Caco-2 (cell line): ENCODE results near the gene TNS4. TPM values are rescaled to one million over a fixed set of nuclear protein-coding genes. Genes with fewer than 3 reads are reported as not detected.

Experiments used
- BruUV-seq: library from RNA; stranded (reverse); fragments of 400-500 nt; replicated peaks from 2 replicates; lab custom pipeline; 2021; lab: Mats Ljungman, UMichigan
- CTCF ChIA-PET: fragments of 300-600 bp; sonication (Branson Sonifier 250); formaldehyde crosslinking; loops from one replicate; lab custom pipeline; 2022; ENCODE audit warnings: antibody characterized with exemption; lab: Charles Lee
- POLR2A ChIA-PET: fragments of 300-600 bp; sonication (Branson Sonifier 250); formaldehyde crosslinking; loops from one replicate; lab custom pipeline; 2022; ENCODE audit warnings: antibody characterized with exemption; lab: Charles Lee
- DNase-seq, 2 experiments: peaks; one replicate each; pipeline versions ENCODE4 v3.0.0 to v3.0.0-alpha.2; 2020 to 2022
- H3K27me3 ChIP-seq: replicated peaks from 2 replicates; pipeline ENCODE4 v1.6.0; 2011; ENCODE audit warnings: low read length; ENCODE audit not compliant: control insufficient read depth, insufficient read depth
- H3K36me3 ChIP-seq: 2 replicates; pipeline ENCODE4 v1.5.1; 2011; ENCODE audit warnings: low read length; ENCODE audit not compliant: control insufficient read depth, insufficient read depth
- H3K4me1 ChIP-seq: fragments of 250-450 bp; sonication (Bioruptor Pico); 2 replicates; pipeline ENCODE4 v1.5.1; 2020; ENCODE audit warnings: mild to moderate bottlenecking
- H3K4me3 ChIP-seq: 2 replicates; pipeline ENCODE4 v1.5.1; 2011; ENCODE audit warnings: low read depth, mild to moderate bottlenecking, control low read depth, low read length
- H3K9me3 ChIP-seq: fragments of 250-450 bp; sonication (Bioruptor Pico); 2 replicates; pipeline ENCODE4 v1.5.1; 2020; ENCODE audit warnings: mild to moderate bottlenecking, moderate library complexity
- H3K27ac Mint-ChIP-seq: one replicate; pipeline ENCODE4 v1.8.0; 2022; ENCODE audit warnings: mixed read lengths; ENCODE audit not compliant: unreplicated experiment
- H3K27me3 Mint-ChIP-seq: one replicate; pipeline ENCODE4 v1.8.0; 2022; ENCODE audit warnings: mixed read lengths; ENCODE audit not compliant: insufficient read depth, unreplicated experiment
- H3K36me3 Mint-ChIP-seq: one replicate; pipeline ENCODE4 v1.8.0; 2022; ENCODE audit warnings: mild to moderate bottlenecking, mixed read lengths; ENCODE audit not compliant: insufficient read depth, unreplicated experiment
- H3K4me1 Mint-ChIP-seq: one replicate; pipeline ENCODE4 v1.8.0; 2022; ENCODE audit warnings: low read depth, mixed read lengths; ENCODE audit not compliant: unreplicated experiment
- H3K4me3 Mint-ChIP-seq: one replicate; pipeline ENCODE4 v1.8.0; 2022; ENCODE audit warnings: mild to moderate bottlenecking, moderate library complexity, mixed read lengths; ENCODE audit not compliant: unreplicated experiment
- H3K9me3 Mint-ChIP-seq: one replicate; pipeline ENCODE4 v1.8.0; 2022; ENCODE audit warnings: mixed read lengths; ENCODE audit not compliant: unreplicated experiment
- intact Hi-C: fragments of 100-400 bp; cut with micrococcal nuclease; formaldehyde crosslinking; loops from one replicate; pipeline ENCODE4 v1.10.0; 2022; ENCODE audit not compliant: unreplicated experiment
- total RNA-seq: library from RNA; stranded (reverse); gene quantifications from 2 replicates; pipeline ENCODE4 v1.2.3, GENCODE V29; 2022
- TF ChIP-seq, protein P1 (sequence below), 2 experiments: fragments of 200-600 bp in 1 of 2; IDR thresholded peaks; 1 replicate in 1 of 2; 2 replicates in 1 of 2; pipeline versions ENCODE4 v1.5.1 to v1.8.0; 2011 to 2022; ENCODE audit warnings: antibody characterized with exemption in 1 of 2, control low read depth in 1 of 2, inconsistent platforms in 1 of 2, low read depth in 1 of 2, low read length in 1 of 2, mild to moderate bottlenecking in 1 of 2, moderate library complexity in 1 of 2; ENCODE audit not compliant: insufficient read depth in 1 of 2, severe bottlenecking in 1 of 2, unreplicated experiment in 1 of 2

Gene TNS4
- total RNA-seq, 1 experiment from 2014 or later: not detected

DNA sequence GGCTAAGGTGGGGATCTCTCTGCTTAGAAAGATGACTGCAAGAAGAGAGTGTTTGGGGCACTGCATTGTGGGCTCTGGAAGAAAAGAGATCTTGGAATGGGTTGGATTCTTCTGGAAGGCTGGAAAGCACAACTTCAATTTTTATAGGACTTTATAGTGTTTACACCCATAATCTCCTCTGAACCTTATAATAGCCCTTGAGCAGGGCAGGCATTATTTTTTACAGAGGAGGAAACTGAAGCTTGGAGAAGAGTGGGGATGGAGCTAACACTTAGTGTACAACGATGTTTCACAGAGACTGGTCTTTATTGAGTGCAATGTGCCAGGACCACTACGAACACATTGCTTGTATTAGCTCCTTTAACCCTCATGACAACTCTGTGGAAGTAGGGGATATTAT, 10.4 kb downstream of the TNS4 start:
- POLR2A ChIA-PET: no interaction called here
- intact Hi-C loops: no loop called here
- Histone ChIP-seq H3K27me3 (no peaks in the 10 kb centered on the region), H3K36me3 (no peaks in the 10 kb centered on the region), H3K4me1 (no peaks in the 10 kb centered on the region), H3K4me3 (no peak overlapping the region), H3K9me3 (no peaks in the 10 kb centered on the region)
- no peak overlapping the region for H3K4me3 Mint-ChIP-seq
- H3K36me3 Mint-ChIP-seq: no peaks in the 10 kb centered on the region
- H3K9me3 Mint-ChIP-seq: no peaks in the 10 kb centered on the region
- no TSS peak for BruUV-seq
- H3K4me1 Mint-ChIP-seq: peaks cover 21% of the 10 kb centered on the region
- H3K27ac Mint-ChIP-seq: no peak overlapping the region
- no peaks in the 10 kb centered on the region for H3K27me3 Mint-ChIP-seq
- TF ChIP-seq, protein P1, sequence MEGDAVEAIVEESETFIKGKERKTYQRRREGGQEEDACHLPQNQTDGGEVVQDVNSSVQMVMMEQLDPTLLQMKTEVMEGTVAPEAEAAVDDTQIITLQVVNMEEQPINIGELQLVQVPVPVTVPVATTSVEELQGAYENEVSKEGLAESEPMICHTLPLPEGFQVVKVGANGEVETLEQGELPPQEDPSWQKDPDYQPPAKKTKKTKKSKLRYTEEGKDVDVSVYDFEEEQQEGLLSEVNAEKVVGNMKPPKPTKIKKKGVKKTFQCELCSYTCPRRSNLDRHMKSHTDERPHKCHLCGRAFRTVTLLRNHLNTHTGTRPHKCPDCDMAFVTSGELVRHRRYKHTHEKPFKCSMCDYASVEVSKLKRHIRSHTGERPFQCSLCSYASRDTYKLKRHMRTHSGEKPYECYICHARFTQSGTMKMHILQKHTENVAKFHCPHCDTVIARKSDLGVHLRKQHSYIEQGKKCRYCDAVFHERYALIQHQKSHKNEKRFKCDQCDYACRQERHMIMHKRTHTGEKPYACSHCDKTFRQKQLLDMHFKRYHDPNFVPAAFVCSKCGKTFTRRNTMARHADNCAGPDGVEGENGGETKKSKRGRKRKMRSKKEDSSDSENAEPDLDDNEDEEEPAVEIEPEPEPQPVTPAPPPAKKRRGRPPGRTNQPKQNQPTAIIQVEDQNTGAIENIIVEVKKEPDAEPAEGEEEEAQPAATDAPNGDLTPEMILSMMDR (IDR thresholded peaks at IDR 0.05; ENCODE audit: insufficient read depth in 1 of 2, low read depth in 1 of 2, low read length in 1 of 2, severe bottlenecking in 1 of 2, unreplicated experiment in 1 of 2): no peak
- no peak for DNase-seq
- CTCF ChIA-PET: interaction anchor here (1.2 kb wide), 1 partner anchor 42 kb away, joined by 3 read pairs; no protein-coding TSS in a partner anchor

DNA sequence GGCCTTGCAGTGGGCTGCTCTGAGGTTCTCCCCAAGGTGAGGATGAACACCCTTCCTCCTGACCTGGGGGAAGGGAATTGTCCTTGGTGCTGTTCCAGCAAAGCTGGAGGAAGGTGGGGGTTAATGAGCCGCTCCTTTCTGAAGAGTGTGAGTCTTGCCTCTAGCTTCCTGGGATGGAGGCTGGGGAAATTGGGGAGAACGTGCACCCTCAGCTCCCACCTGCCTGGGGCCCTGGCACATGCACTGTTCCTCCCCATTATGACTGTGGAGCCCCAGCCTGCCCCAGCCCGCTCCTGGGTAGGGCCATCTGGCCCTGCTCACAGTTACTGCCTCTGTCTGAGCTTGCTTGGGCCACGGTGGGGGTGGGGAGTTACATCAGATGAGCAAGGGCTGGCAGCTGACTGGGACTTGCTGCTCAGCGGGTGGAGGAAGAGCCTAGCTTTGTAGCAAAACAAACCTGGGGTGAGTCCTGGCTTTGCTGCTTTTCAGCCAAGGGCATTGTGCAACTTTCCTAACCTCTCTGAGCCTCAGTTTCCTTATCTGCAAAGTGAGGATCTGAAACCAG, 11.1 kb downstream of the TNS4 start:
- intact Hi-C loops: no loop called here
- TF ChIP-seq, protein P1 (IDR thresholded peaks at IDR 0.05; ENCODE audit: insufficient read depth in 1 of 2, low read depth in 1 of 2, low read length in 1 of 2, severe bottlenecking in 1 of 2, unreplicated experiment in 1 of 2): no peak
- no peaks in the 10 kb centered on the region for H3K9me3 Mint-ChIP-seq
- Histone ChIP-seq H3K4me1 (no peaks in the 10 kb centered on the region), H3K4me3 (no peak overlapping the region), H3K27me3 (no peaks in the 10 kb centered on the region), H3K9me3 (no peaks in the 10 kb centered on the region), H3K36me3 (no peaks in the 10 kb centered on the region)
- peaks cover 22% of the 10 kb centered on the region for H3K4me1 Mint-ChIP-seq
- ChIA-PET POLR2A (no interaction called here), CTCF (interaction anchor here (0.6 to 1.2 kb wide), 2 partner anchors 43 to 50 kb away, joined by 3 to 6 read pairs; no protein-coding TSS in a partner anchor)
- no peak overlapping the region for H3K27ac Mint-ChIP-seq
- no peaks in the 10 kb centered on the region for H3K36me3 Mint-ChIP-seq
- BruUV-seq: no TSS peak
- no peak overlapping the region for H3K4me3 Mint-ChIP-seq
- no peak for DNase-seq
- H3K27me3 Mint-ChIP-seq: no peaks in the 10 kb centered on the region

DNA sequence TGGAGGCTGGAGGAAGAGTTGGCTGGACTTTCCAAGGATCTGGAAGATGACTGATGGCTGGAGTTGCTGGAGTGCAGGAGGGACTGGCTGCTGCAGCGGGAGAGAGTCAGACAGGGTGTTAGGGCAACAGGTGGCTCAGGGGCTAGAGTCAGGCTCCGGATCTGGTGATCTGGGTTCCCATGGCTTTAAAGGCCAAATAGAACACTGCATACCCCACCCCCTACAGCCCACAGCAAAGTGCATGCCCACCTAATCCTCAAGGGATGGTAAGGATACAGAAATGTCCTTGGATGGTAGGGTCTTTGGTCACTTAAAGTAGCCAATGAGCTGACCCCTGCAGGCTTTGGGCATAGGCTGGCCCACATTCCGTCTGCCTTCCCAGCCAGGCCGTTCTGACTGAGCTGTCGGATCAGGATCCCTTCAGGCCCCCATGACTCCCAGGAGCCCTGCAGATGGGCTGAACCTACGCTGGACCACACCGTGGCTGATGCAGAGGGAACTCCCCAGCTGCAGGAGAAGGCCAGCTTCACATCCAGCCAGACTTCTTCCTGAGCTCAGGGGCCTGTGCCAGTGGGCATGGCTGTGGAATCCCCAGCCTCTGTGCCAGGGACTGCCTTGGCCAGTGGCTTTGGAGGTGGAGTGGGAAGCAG, 13.9 kb downstream of the TNS4 start:
- H3K4me3 ChIP-seq: no peak overlapping the region
- H3K4me1 ChIP-seq: peaks cover 10% of the 10 kb centered on the region; the same call in 1 of the 2 replicates
- ChIA-PET POLR2A (no interaction called here), CTCF (interaction anchor here (1.5 kb wide), 1 partner anchor 11 kb away, joined by 4 read pairs; no protein-coding TSS in a partner anchor)
- no peaks in the 10 kb centered on the region for H3K9me3 ChIP-seq
- H3K36me3 ChIP-seq: no peaks in the 10 kb centered on the region
- Mint-ChIP-seq H3K4me3 (no peak overlapping the region), H3K4me1 (peaks cover 29% of the 10 kb centered on the region), H3K9me3 (no peaks in the 10 kb centered on the region), H3K36me3 (no peaks in the 10 kb centered on the region), H3K27ac (no peak overlapping the region), H3K27me3 (no peaks in the 10 kb centered on the region)
- TF ChIP-seq, protein P1 (IDR thresholded peaks at IDR 0.05; ENCODE audit: insufficient read depth in 1 of 2, low read depth in 1 of 2, low read length in 1 of 2, severe bottlenecking in 1 of 2, unreplicated experiment in 1 of 2): no peak
- no peak for DNase-seq
- H3K27me3 ChIP-seq: no peaks in the 10 kb centered on the region
- BruUV-seq: no TSS peak
- intact Hi-C loops: loop anchor here (5.0 kb wide), 1 partner anchor 75 kb away; no protein-coding TSS in a partner anchor
